ENCODE results near the gene NUTM2F.
"Not testable (repeated sequence)": the region's sequence is repeated elsewhere in the genome, so short reads cannot be mapped to it uniquely, and the experiment has no call there.

The NUTM2F gene

GRCh38 chr9:94328544-94328943, at the start of gene NUTM2F:
TSS of gene NUTM2F (minus strand) at chr9:94328644. CDS start at chr9:94328623, 21 bp downstream.
- not testable (repeated sequence) for DNase-seq

- DNase-seq = not testable (repeated sequence)
Observed at GRCh38 chr9:94375197-94375596, 46.8 kb upstream of the NUTM2F start.

GRCh38 chr9:94374176-94375056, 46.0 kb upstream of the NUTM2F start:
- peak; percentile 89 to 92 for DNase-seq

GRCh38 chr9:94373779-94374175, 45.3 kb upstream of the NUTM2F start:
- DNase-seq = not testable (repeated sequence)

GRCh38 chr9:94370266-94370665, 41.8 kb upstream of the NUTM2F start:
- DNase-seq = not testable (repeated sequence)

GRCh38 chr9:94364093-94364614, 35.7 kb upstream of the NUTM2F start:
- not testable (repeated sequence) for DNase-seq

- not testable (repeated sequence) for DNase-seq
Observed at GRCh38 chr9:94357158-94357557, 28.7 kb upstream of the NUTM2F start.

GRCh38 chr9:94351901-94352723, 23.7 kb upstream of the NUTM2F start:
- DNase-seq = not testable (repeated sequence)

GRCh38 chr9:94348754-94349153, 20.3 kb upstream of the NUTM2F start:
- DNase-seq = not testable (repeated sequence)

GRCh38 chr9:94347451-94347850, 19.0 kb upstream of the NUTM2F start:
- DNase-seq = not testable (repeated sequence)

GRCh38 chr9:94341703-94342102, 13.3 kb upstream of the NUTM2F start:
- not testable (repeated sequence) for DNase-seq

- DNase-seq = not testable (repeated sequence)
Observed at GRCh38 chr9:94340750-94341149, 12.3 kb upstream of the NUTM2F start.

- DNase-seq = not testable (repeated sequence)
Observed at GRCh38 chr9:94339657-94340056, 11.2 kb upstream of the NUTM2F start.

GRCh38 chr9:94338723-94339122, 10.3 kb upstream of the NUTM2F start:
- not testable (repeated sequence) for DNase-seq

- DNase-seq = not testable (repeated sequence)
Observed at GRCh38 chr9:94336445-94336844, 8.0 kb upstream of the NUTM2F start.

- DNase-seq = not testable (repeated sequence)
Observed at GRCh38 chr9:94325583-94325982, 2.9 kb downstream of the NUTM2F start.

- not testable (repeated sequence) for DNase-seq
Observed at GRCh38 chr9:94323153-94323798, 5.2 kb downstream of the NUTM2F start.

- not testable (repeated sequence) for DNase-seq
Observed at GRCh38 chr9:94322342-94322940, 6.0 kb downstream of the NUTM2F start.

- not testable (repeated sequence) for DNase-seq
Observed at GRCh38 chr9:94317949-94318657, 10.3 kb downstream of the NUTM2F start.

- DNase-seq = not testable (repeated sequence)
Observed at GRCh38 chr9:94316236-94316635, 12.2 kb downstream of the NUTM2F start.
